Mesenchymal stem cell (in vitro differentiated cells and primary cell): ENCODE measurements around the gene NFE2L3.
A peak's percentile ranks its signal among the peaks of the same experiment; 100 is the strongest.

Source experiments
- DNase-seq: peaks from one replicate; pipeline ENCODE4 v3.0.0-alpha.2; 2013
- H2AFZ ChIP-seq: one replicate; pipeline ENCODE4 v1.6.1; 2013; ENCODE audit warnings: low read depth, mild to moderate bottlenecking, control low read depth, inconsistent platforms, low read length, moderate library complexity
- H2AK5ac ChIP-seq: 2 replicates; pipeline ENCODE4 v1.6.1; 2013; ENCODE audit warnings: low read length, moderate library complexity, mild to moderate bottlenecking, inconsistent platforms; ENCODE audit not compliant: severe bottlenecking
- H2BK120ac ChIP-seq: one replicate; pipeline ENCODE4 v1.6.1; 2013; ENCODE audit warnings: low read depth, mild to moderate bottlenecking, inconsistent platforms, low read length, moderate library complexity
- H2BK12ac ChIP-seq, 2 experiments: one replicate each; pipeline ENCODE4 v1.6.1; 2013; ENCODE audit warnings: inconsistent platforms in 2 of 2, low read length in 2 of 2, mild to moderate bottlenecking in 2 of 2, moderate library complexity in 2 of 2, control low read depth in 1 of 2
- H2BK15ac ChIP-seq: one replicate; pipeline ENCODE4 v1.6.1; 2013; ENCODE audit warnings: mild to moderate bottlenecking, low read depth, inconsistent platforms; ENCODE audit not compliant: poor library complexity, severe bottlenecking
- H2BK5ac ChIP-seq: 2 replicates; pipeline ENCODE4 v1.6.1; 2013; ENCODE audit warnings: low read depth, mild to moderate bottlenecking, low read length, control low read depth, inconsistent platforms; ENCODE audit not compliant: poor library complexity, severe bottlenecking
- H3K14ac ChIP-seq, 2 experiments: one replicate each; pipeline ENCODE4 v1.6.1; 2013; ENCODE audit warnings: inconsistent platforms in 2 of 2, low read length in 2 of 2, control low read depth in 1 of 2, mild to moderate bottlenecking in 1 of 2, moderate library complexity in 1 of 2
- H3K18ac ChIP-seq, 2 experiments: one replicate each; pipeline ENCODE4 v1.6.1; 2013; ENCODE audit warnings: inconsistent platforms in 2 of 2, low read length in 2 of 2, control low read depth in 1 of 2, low read depth in 1 of 2, mild to moderate bottlenecking in 1 of 2
- H3K23ac ChIP-seq, 2 experiments: one replicate each; pipeline ENCODE4 v1.6.1; 2013; ENCODE audit warnings: inconsistent platforms in 2 of 2, low read length in 2 of 2, mild to moderate bottlenecking in 2 of 2, moderate library complexity in 2 of 2, control low read depth in 1 of 2
- H3K27ac ChIP-seq: 2 replicates; pipeline ENCODE4 v1.5.1; 2013; ENCODE audit warnings: mild to moderate bottlenecking, moderate library complexity, low read length, control low read depth, inconsistent platforms; ENCODE audit not compliant: poor library complexity, severe bottlenecking
- H3K27me3 ChIP-seq, 2 experiments: 2 replicates each; pipeline versions ENCODE4 v1.6.1 to v1.7.0; 2013; ENCODE audit warnings: low read length in 2 of 2, mild to moderate bottlenecking in 2 of 2, moderate library complexity in 2 of 2, control low read depth in 1 of 2, inconsistent platforms in 1 of 2; ENCODE audit not compliant: control insufficient read depth in 1 of 2, insufficient read depth in 1 of 2
- H3K36me3 ChIP-seq, 2 experiments: 2 replicates each; pipeline versions ENCODE4 v1.6.1 to v1.7.0; 2013; ENCODE audit warnings: low read length in 2 of 2, control low read depth in 1 of 2, inconsistent platforms in 1 of 2, low read depth in 1 of 2, mild to moderate bottlenecking in 1 of 2; ENCODE audit not compliant: insufficient read depth in 2 of 2, control insufficient read depth in 1 of 2
- H3K4ac ChIP-seq, 2 experiments: one replicate each; pipeline ENCODE4 v1.6.1; 2013; ENCODE audit warnings: inconsistent platforms in 2 of 2, low read length in 2 of 2, mild to moderate bottlenecking in 2 of 2, moderate library complexity in 2 of 2, control low read depth in 1 of 2, low read depth in 1 of 2
- H3K4me1 ChIP-seq: 2 replicates; pipeline ENCODE4 v1.6.1; 2013; ENCODE audit warnings: low read depth, low read length, control low read depth; ENCODE audit not compliant: control insufficient read depth, insufficient read depth
- H3K4me2 ChIP-seq: 2 replicates; pipeline ENCODE4 v1.6.1; 2013; ENCODE audit warnings: low read length, mild to moderate bottlenecking, inconsistent platforms; ENCODE audit not compliant: poor library complexity, severe bottlenecking
- H3K4me3 ChIP-seq, 2 experiments: 2 replicates each; pipeline versions ENCODE4 v1.5.1 to v1.7.0; 2013; ENCODE audit warnings: low read length in 2 of 2, mild to moderate bottlenecking in 2 of 2, control low read depth in 1 of 2, low read depth in 1 of 2; ENCODE audit not compliant: insufficient read depth in 1 of 2
- H3K79me1 ChIP-seq: replicated peaks from 2 replicates; pipeline ENCODE4 v1.6.1; 2013; ENCODE audit warnings: mild to moderate bottlenecking, control low read depth, low read length, inconsistent platforms; ENCODE audit not compliant: poor library complexity, severe bottlenecking
- H3K9ac ChIP-seq: 2 replicates; pipeline ENCODE4 v1.7.0; 2013; ENCODE audit warnings: mild to moderate bottlenecking, low read length, moderate library complexity
- H3K9me3 ChIP-seq: 2 replicates; pipeline ENCODE4 v1.7.0; 2013; ENCODE audit warnings: mild to moderate bottlenecking, low read length; ENCODE audit not compliant: control insufficient read depth
- H4K8ac ChIP-seq: one replicate; pipeline ENCODE4 v1.6.1; 2013; ENCODE audit warnings: inconsistent platforms, mild to moderate bottlenecking, low read length, moderate library complexity
- H4K91ac ChIP-seq: one replicate; pipeline ENCODE4 v1.6.1; 2013; ENCODE audit warnings: mild to moderate bottlenecking, low read length, inconsistent platforms
- WGBS: methylation state at CpG from one replicate; pipeline ENCODE4 v1.1.7; 2013; ENCODE audit warnings: mixed read lengths; 5-methylcytosine and 5-hydroxymethylcytosine counted together

The NFE2L3 gene

GRCh38 chr7:26180792-26181198 lies 28.8 kb downstream of the NFE2L3 start:
- Histone ChIP-seq H3K18ac (peak overlapping the region in 1 of 2 experiments; percentile 0), H2BK12ac (no peak overlapping the region), H3K4ac (no peak overlapping the region), H2AK5ac (no peak overlapping the region), H4K91ac (no peak overlapping the region), H4K8ac (no peak overlapping the region), H3K4me2 (no peak overlapping the region), H2BK15ac (no peak overlapping the region), H3K27me3 (no peaks in the 10 kb centered on the region), H3K36me3 (peaks cover 8% of the 10 kb centered on the region in 2 experiments), H2AFZ (no peak overlapping the region), H3K14ac (no peak overlapping the region), H2BK120ac (no peak overlapping the region), H2BK5ac (no peak overlapping the region), H3K4me1 (peaks cover 9% of the 10 kb centered on the region), H3K4me3 (no peak overlapping the region), H3K79me1 (no peaks in the 10 kb centered on the region), H3K9me3 (no peaks in the 10 kb centered on the region), H3K27ac (no peak overlapping the region), H3K9ac (no peak overlapping the region), H3K23ac (no peak overlapping the region)
- DNase-seq: no peak
- WGBS: 78% methylated on average over 5 of the region's 5 CpGs

GRCh38 chr7:26181474-26182227 lies 29.7 kb downstream of the NFE2L3 start:
- Histone ChIP-seq H3K4me2 (no peak overlapping the region), H4K8ac (no peak overlapping the region), H3K79me1 (no peaks in the 10 kb centered on the region), H2BK15ac (no peak overlapping the region), H4K91ac (no peak overlapping the region), H3K18ac (no peak overlapping the region), H3K14ac (no peak overlapping the region), H3K9me3 (no peaks in the 10 kb centered on the region), H3K23ac (no peak overlapping the region), H3K4me3 (no peak overlapping the region), H3K27ac (peak overlapping the region; percentile 25), H2BK120ac (no peak overlapping the region), H2BK12ac (no peak overlapping the region), H3K27me3 (no peaks in the 10 kb centered on the region), H3K9ac (no peak overlapping the region), H2BK5ac (no peak overlapping the region), H3K4ac (no peak overlapping the region), H3K4me1 (peaks cover 9% of the 10 kb centered on the region), H2AK5ac (no peak overlapping the region), H2AFZ (no peak overlapping the region), H3K36me3 (peaks cover 8 to 14% of the 10 kb centered on the region in 2 experiments)
- 100% methylated on average over 1 of the region's 3 CpGs for WGBS
- DNase-seq: no peak

- Histone ChIP-seq H3K18ac (no peak overlapping the region), H2BK120ac (no peak overlapping the region), H3K9me3 (no peaks in the 10 kb centered on the region), H2AFZ (no peak overlapping the region), H3K23ac (no peak overlapping the region), H3K9ac (no peak overlapping the region), H3K27ac (peak overlapping the region; percentile 55), H3K27me3 (no peaks in the 10 kb centered on the region), H3K4me1 (peaks cover 8% of the 10 kb centered on the region), H3K36me3 (peaks cover 8 to 19% of the 10 kb centered on the region in 2 experiments), H2BK12ac (no peak overlapping the region), H4K91ac (no peak overlapping the region), H3K14ac (no peak overlapping the region), H2AK5ac (no peak overlapping the region), H3K4ac (no peak overlapping the region), H3K4me2 (no peak overlapping the region), H4K8ac (no peak overlapping the region), H2BK5ac (no peak overlapping the region), H3K79me1 (peaks cover under 1% of the 10 kb centered on the region), H3K4me3 (no peak overlapping the region), H2BK15ac (no peak overlapping the region)
- no peak for DNase-seq
- 89% methylated on average over 6 of the region's 6 CpGs for WGBS
These were observed 30.3 kb downstream of the NFE2L3 start for GRCh38 chr7:26182283-26182682.

- peak overlapping the region; percentile 22 for H4K8ac ChIP-seq
- DNase-seq: no peak
- 89% methylated on average over 8 of the region's 8 CpGs for WGBS
These were observed 30.7 kb downstream of the NFE2L3 start for GRCh38 chr7:26182706-26183105.

More at GRCh38 chr7:26182706-26183105, 30.7 kb downstream of the NFE2L3 start:
- Histone ChIP-seq H3K9ac (no peak overlapping the region), H3K4ac (no peak overlapping the region), H2BK5ac (no peak overlapping the region), H3K23ac (no peak overlapping the region), H2AFZ (no peak overlapping the region), H3K9me3 (no peaks in the 10 kb centered on the region), H2BK15ac (no peak overlapping the region), H3K36me3 (peaks cover 10 to 24% of the 10 kb centered on the region in 2 experiments), H3K4me2 (no peak overlapping the region), H3K4me1 (peaks cover 7% of the 10 kb centered on the region), H3K14ac (no peak overlapping the region), H3K27ac (peak overlapping the region; percentile 55), H2BK12ac (no peak overlapping the region), H2BK120ac (no peak overlapping the region), H2AK5ac (no peak overlapping the region), H3K79me1 (peaks cover 1% of the 10 kb centered on the region), H4K91ac (no peak overlapping the region), H3K4me3 (no peak overlapping the region), H3K27me3 (no peaks in the 10 kb centered on the region), H3K18ac (no peak overlapping the region)
